ENCODE data around the gene RASA3.

DNA sequence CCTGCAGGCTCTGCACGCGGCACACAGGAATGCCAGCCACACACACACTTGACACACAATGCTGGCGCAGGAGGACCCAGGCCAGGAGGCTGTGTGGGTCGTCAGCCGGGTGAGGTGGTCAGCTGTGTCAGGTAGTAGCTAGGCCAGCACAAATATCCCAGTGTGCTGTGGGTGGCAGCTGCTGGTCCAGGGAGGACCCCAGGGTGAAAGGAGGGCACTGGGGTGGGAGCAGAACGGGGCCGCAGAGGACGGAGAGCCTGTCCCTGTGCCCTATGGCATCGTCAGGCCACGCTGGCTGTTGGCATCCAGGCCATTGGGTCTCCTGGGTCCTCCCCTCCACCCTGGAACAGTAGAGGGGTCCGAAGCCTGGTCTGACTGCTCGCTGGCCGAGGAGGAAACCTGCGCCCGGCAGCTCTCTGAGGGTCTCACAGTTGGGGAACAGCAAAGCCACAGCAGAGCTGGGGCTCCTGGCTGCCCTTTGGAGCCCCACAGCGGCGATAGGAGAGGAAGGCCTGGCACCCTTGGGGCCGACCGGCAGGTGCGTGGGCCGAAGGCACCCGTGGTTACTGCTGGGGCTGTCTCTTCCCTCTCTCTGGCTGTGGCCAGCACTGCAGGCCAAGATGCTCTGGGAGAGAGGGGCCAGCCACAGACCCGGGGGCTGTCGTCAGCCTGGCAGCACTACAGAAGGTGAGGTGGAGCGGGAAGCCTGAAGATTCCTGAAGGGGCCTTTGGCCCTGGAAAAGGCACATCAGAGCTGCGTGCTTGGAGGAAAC lies 185.8 kb downstream of the RASA3 start:
- no peak for TF ChIP-seq EZH2 (IDR thresholded peaks at IDR 0.05; ENCODE audit: borderline replicate concordance, low read length)
- TF ChIP-seq, protein P1, sequence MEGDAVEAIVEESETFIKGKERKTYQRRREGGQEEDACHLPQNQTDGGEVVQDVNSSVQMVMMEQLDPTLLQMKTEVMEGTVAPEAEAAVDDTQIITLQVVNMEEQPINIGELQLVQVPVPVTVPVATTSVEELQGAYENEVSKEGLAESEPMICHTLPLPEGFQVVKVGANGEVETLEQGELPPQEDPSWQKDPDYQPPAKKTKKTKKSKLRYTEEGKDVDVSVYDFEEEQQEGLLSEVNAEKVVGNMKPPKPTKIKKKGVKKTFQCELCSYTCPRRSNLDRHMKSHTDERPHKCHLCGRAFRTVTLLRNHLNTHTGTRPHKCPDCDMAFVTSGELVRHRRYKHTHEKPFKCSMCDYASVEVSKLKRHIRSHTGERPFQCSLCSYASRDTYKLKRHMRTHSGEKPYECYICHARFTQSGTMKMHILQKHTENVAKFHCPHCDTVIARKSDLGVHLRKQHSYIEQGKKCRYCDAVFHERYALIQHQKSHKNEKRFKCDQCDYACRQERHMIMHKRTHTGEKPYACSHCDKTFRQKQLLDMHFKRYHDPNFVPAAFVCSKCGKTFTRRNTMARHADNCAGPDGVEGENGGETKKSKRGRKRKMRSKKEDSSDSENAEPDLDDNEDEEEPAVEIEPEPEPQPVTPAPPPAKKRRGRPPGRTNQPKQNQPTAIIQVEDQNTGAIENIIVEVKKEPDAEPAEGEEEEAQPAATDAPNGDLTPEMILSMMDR (conservative IDR thresholded peaks at IDR 0.05 in 1 of 2, IDR thresholded peaks at IDR 0.05 in 1 of 2; ENCODE audit: extremely low read depth in 1 of 2, insufficient read depth in 1 of 2, low read depth in 1 of 2, low read length in 2 of 2), result no peak
